Left ventricle myocardium inferior (tissue), 1 donor: ENCODE measurements around the gene DNAJC2. TPM values are rescaled to one million over a fixed set of nuclear protein-coding genes. Genes with fewer than 3 reads are reported as not detected.
A peak's percentile ranks its signal among the peaks of the same experiment; 100 is the strongest.

Experiments
- DNase-seq: peaks from one replicate; pipeline ENCODE4 v3.0.0-alpha.2; 2020
- H3K27ac ChIP-seq: fragments of 200-600 bp; replicated peaks from 2 replicates; pipeline ENCODE4 v1.8.0; 2021
- H3K27me3 ChIP-seq: fragments of 200-600 bp; 2 replicates; pipeline ENCODE4 v1.8.0; 2021; ENCODE audit warnings: low read depth
- H3K36me3 ChIP-seq: fragments of 200-600 bp; 2 replicates; pipeline ENCODE4 v1.8.0; 2021
- H3K4me1 ChIP-seq: fragments of 200-600 bp; 2 replicates; pipeline ENCODE4 v1.8.0; 2021
- H3K4me3 ChIP-seq: fragments of 200-600 bp; 2 replicates; pipeline ENCODE4 v1.8.0; 2021; ENCODE audit warnings: mild to moderate bottlenecking, moderate library complexity
- H3K9me3 ChIP-seq: fragments of 200-600 bp; replicated peaks from 2 replicates; pipeline ENCODE4 v1.8.0; 2021
- CTCF ChIP-seq: fragments of 200-600 bp; IDR thresholded peaks from 2 replicates; pipeline ENCODE4 v1.8.0; 2021; ENCODE audit warnings: antibody characterized with exemption, mild to moderate bottlenecking, borderline replicate concordance
- intact Hi-C: fragments of 100-400 bp; cut with micrococcal nuclease; formaldehyde crosslinking; loops from one replicate; pipeline ENCODE4 v1.11.0; 2022
- total RNA-seq: library from RNA; stranded (reverse); fragmentation: NEBNext Ultra II Directional; extraction: Animal tissue kit (Norgen Biotek cat#: 25700); gene quantifications from one replicate; pipeline ENCODE4 v1.2.1, GENCODE V29; 2021
- donor health status: DM: no; HTN: yes; CAD: no; lungs with severe emphysema.

Gene DNAJC2
- total RNA-seq, 1 donor from 2014 or later, result 13.9 TPM

- no peaks in the 10 kb centered on the region for H3K4me1 ChIP-seq
- no peaks in the 10 kb centered on the region for H3K27me3 ChIP-seq
- H3K4me3 ChIP-seq, result no peak overlapping the region
- no peak for DNase-seq
- H3K27ac ChIP-seq, result no peak overlapping the region
- peaks cover 98% of the 10 kb centered on the region for H3K36me3 ChIP-seq
- no peak for TF ChIP-seq CTCF
- H3K9me3 ChIP-seq, result no peaks in the 10 kb centered on the region
- intact Hi-C loops, result no loop called here
Measured at GRCh38 chr7:103307503-103308231, 36.9 kb downstream of the DNAJC2 start.

- Histone ChIP-seq H3K36me3 (peaks cover 76% of the 10 kb centered on the region), H3K4me3 (no peak overlapping the region), H3K27ac (no peak overlapping the region), H3K27me3 (no peaks in the 10 kb centered on the region), H3K4me1 (peaks cover 32% of the 10 kb centered on the region), H3K9me3 (no peaks in the 10 kb centered on the region)
- no peak for DNase-seq
- no peak for TF ChIP-seq CTCF
- intact Hi-C loops, result no loop called here
Measured at GRCh38 chr7:103301441-103301840, 43.1 kb downstream of the DNAJC2 start.

- Histone ChIP-seq H3K27me3 (no peaks in the 10 kb centered on the region), H3K36me3 (peaks cover 58% of the 10 kb centered on the region), H3K4me1 (peaks cover 32% of the 10 kb centered on the region), H3K4me3 (no peak overlapping the region), H3K27ac (no peak overlapping the region), H3K9me3 (no peaks in the 10 kb centered on the region)
- TF ChIP-seq CTCF, result no peak
- DNase-seq, result no peak
- intact Hi-C loops, result no loop called here
Measured at GRCh38 chr7:103299660-103300059, 44.9 kb downstream of the DNAJC2 start.

- no peaks in the 10 kb centered on the region for H3K9me3 ChIP-seq
- peaks cover 41% of the 10 kb centered on the region for H3K36me3 ChIP-seq
- DNase-seq, result no peak
- H3K4me1 ChIP-seq, result peaks cover 32% of the 10 kb centered on the region
- H3K27me3 ChIP-seq, result no peaks in the 10 kb centered on the region
- TF ChIP-seq CTCF, result no peak
- H3K4me3 ChIP-seq, result peak overlapping the region; percentile 98
- intact Hi-C loops, result no loop called here
- H3K27ac ChIP-seq, result peak overlapping the region; percentile 89
Measured at GRCh38 chr7:103297837-103298179, 46.8 kb downstream of the DNAJC2 start.

- intact Hi-C loops, result no loop called here
- Histone ChIP-seq H3K27me3 (no peaks in the 10 kb centered on the region), H3K4me1 (peaks cover 32% of the 10 kb centered on the region)
Measured at GRCh38 chr7:103296901-103297836, 47.4 kb downstream of the DNAJC2 start, which contains the start of gene PMPCB. Gene PMPCB, plus strand, starts transcription at chr7:103297435. Its CDS starts 25 bp downstream, at chr7:103297460.

More at GRCh38 chr7:103296901-103297836, 47.4 kb downstream of the DNAJC2 start, which contains the start of gene PMPCB:
- DNase-seq, result peak; percentile 97
- no peaks in the 10 kb centered on the region for H3K9me3 ChIP-seq
- peak within 1 kb of the TSS; percentile 98 for H3K4me3 ChIP-seq
- peaks cover 35% of the 10 kb centered on the region for H3K36me3 ChIP-seq
- H3K27ac ChIP-seq, result peak within 1 kb of the TSS; percentile 89
- TF ChIP-seq CTCF, result peak; percentile 98
